ENCODE results near the gene COL27A1.

The COL27A1 gene

DNA sequence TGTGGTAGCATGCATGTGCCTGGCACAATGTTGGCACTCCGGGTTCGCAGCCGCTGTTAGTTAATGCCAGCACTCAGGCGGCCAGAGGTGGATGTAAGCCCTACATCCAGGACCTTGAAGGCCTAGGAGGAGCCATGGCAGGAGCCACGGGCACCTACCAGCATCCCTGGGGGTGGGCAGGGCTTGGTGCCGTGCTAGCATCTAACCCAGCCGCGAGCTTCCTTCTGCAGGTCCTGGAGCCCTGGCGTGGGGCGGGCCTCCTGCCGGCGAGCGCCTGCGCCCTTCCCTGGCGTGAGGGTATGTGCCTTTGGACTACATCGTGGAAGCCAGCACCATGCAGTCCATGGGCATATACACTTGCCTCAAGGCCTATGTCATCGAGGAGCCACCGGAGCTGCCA lies 53.8 kb downstream of the COL27A1 start (continued):
- TF ChIP-seq ZNF565 (CRISPR knock-in tag; conservative IDR thresholded peaks at IDR 0.05; ENCODE audit: low read depth): no peak
- TF ChIP-seq ZFP3 (CRISPR knock-in tag; IDR thresholded peaks at IDR 0.05): no peak

- ATAC-seq: no peak
Measured at GRCh38 chr9:114210136-114210535, 54.8 kb downstream of the COL27A1 start.

GRCh38 chr9:114210691-114211276 lies 55.4 kb downstream of the COL27A1 start:
- TF ChIP-seq GLIS3 (CRISPR knock-in tag; IDR thresholded peaks at IDR 0.05) (no peak), ZFP3 (CRISPR knock-in tag; IDR thresholded peaks at IDR 0.05) (no peak), ZNF565 (CRISPR knock-in tag; conservative IDR thresholded peaks at IDR 0.05; ENCODE audit: low read depth) (no peak), OSR1 (CRISPR knock-in tag; IDR thresholded peaks at IDR 0.05) (no peak), ZFP30 (CRISPR knock-in tag; IDR thresholded peaks at IDR 0.05) (no peak), BACH2 (CRISPR knock-in tag; IDR thresholded peaks at IDR 0.05; ENCODE audit: borderline replicate concordance) (no peak), TCF4 (CRISPR knock-in tag; IDR thresholded peaks at IDR 0.05; ENCODE audit: borderline replicate concordance) (no peak), ISL1 (CRISPR knock-in tag; IDR thresholded peaks at IDR 0.05) (no peak)
- TF ChIP-seq, protein P1, sequence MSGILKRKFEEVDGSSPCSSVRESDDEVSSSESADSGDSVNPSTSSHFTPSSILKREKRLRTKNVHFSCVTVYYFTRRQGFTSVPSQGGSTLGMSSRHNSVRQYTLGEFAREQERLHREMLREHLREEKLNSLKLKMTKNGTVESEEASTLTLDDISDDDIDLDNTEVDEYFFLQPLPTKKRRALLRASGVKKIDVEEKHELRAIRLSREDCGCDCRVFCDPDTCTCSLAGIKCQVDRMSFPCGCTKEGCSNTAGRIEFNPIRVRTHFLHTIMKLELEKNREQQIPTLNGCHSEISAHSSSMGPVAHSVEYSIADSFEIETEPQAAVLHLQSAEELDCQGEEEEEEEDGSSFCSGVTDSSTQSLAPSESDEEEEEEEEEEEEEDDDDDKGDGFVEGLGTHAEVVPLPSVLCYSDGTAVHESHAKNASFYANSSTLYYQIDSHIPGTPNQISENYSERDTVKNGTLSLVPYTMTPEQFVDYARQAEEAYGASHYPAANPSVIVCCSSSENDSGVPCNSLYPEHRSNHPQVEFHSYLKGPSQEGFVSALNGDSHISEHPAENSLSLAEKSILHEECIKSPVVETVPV (CRISPR knock-in tag; IDR thresholded peaks at IDR 0.05): no peak
- TF ChIP-seq, protein P2, sequence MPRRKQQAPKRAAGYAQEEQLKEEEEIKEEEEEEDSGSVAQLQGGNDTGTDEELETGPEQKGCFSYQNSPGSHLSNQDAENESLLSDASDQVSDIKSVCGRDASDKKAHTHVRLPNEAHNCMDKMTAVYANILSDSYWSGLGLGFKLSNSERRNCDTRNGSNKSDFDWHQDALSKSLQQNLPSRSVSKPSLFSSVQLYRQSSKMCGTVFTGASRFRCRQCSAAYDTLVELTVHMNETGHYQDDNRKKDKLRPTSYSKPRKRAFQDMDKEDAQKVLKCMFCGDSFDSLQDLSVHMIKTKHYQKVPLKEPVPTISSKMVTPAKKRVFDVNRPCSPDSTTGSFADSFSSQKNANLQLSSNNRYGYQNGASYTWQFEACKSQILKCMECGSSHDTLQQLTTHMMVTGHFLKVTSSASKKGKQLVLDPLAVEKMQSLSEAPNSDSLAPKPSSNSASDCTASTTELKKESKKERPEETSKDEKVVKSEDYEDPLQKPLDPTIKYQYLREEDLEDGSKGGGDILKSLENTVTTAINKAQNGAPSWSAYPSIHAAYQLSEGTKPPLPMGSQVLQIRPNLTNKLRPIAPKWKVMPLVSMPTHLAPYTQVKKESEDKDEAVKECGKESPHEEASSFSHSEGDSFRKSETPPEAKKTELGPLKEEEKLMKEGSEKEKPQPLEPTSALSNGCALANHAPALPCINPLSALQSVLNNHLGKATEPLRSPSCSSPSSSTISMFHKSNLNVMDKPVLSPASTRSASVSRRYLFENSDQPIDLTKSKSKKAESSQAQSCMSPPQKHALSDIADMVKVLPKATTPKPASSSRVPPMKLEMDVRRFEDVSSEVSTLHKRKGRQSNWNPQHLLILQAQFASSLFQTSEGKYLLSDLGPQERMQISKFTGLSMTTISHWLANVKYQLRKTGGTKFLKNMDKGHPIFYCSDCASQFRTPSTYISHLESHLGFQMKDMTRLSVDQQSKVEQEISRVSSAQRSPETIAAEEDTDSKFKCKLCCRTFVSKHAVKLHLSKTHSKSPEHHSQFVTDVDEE (CRISPR knock-in tag; IDR thresholded peaks at IDR 0.05): no peak
- ATAC-seq: no peak

More at GRCh38 chr9:114210136-114210535, 54.8 kb downstream of the COL27A1 start:
- TF ChIP-seq ZC3H10 (CRISPR knock-in tag; IDR thresholded peaks at IDR 0.05) (no peak), SNAI2 (CRISPR knock-in tag; IDR thresholded peaks at IDR 0.05) (no peak), ISL1 (CRISPR knock-in tag; IDR thresholded peaks at IDR 0.05) (no peak), PPARA (CRISPR knock-in tag; IDR thresholded peaks at IDR 0.05; ENCODE audit: borderline replicate concordance) (no peak)
- TF ChIP-seq, protein P3, sequence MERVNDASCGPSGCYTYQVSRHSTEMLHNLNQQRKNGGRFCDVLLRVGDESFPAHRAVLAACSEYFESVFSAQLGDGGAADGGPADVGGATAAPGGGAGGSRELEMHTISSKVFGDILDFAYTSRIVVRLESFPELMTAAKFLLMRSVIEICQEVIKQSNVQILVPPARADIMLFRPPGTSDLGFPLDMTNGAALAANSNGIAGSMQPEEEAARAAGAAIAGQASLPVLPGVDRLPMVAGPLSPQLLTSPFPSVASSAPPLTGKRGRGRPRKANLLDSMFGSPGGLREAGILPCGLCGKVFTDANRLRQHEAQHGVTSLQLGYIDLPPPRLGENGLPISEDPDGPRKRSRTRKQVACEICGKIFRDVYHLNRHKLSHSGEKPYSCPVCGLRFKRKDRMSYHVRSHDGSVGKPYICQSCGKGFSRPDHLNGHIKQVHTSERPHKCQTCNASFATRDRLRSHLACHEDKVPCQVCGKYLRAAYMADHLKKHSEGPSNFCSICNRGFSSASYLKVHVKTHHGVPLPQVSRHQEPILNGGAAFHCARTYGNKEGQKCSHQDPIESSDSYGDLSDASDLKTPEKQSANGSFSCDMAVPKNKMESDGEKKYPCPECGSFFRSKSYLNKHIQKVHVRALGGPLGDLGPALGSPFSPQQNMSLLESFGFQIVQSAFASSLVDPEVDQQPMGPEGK (CRISPR knock-in tag; IDR thresholded peaks at IDR 0.05; ENCODE audit: borderline replicate concordance): no peak

DNA sequence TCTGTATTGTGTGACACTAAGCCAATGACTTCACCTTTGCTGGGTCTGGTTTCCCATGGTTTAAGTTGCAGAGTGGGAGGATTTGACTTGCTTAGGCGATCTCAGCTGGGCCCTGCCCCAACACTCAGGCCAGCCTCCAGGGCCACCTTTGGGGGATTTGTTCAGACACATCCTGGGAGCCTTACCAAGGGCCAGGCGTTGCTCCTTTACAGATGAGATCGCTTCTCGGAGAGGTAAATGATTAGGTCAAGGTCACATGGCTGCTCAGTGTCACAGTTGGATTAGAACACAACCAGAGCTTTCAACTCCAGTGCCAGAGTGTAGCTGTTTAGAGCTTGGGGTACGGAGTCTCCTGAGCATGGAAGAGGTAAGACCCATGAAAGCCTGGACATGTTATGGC lies 57.5 kb downstream of the COL27A1 start:
- TF ChIP-seq ZNF8 (CRISPR knock-in tag; IDR thresholded peaks at IDR 0.05) (no peak), SNAI2 (CRISPR knock-in tag; IDR thresholded peaks at IDR 0.05) (no peak), ZFP30 (CRISPR knock-in tag; IDR thresholded peaks at IDR 0.05) (no peak), BACH2 (CRISPR knock-in tag; IDR thresholded peaks at IDR 0.05; ENCODE audit: borderline replicate concordance) (no peak), ESRRG (CRISPR knock-in tag; IDR thresholded peaks at IDR 0.05) (no peak), ARNTL (CRISPR knock-in tag; IDR thresholded peaks at IDR 0.05; ENCODE audit: borderline replicate concordance, low read depth) (no peak), RARB (CRISPR knock-in tag; IDR thresholded peaks at IDR 0.05) (no peak)
- TF ChIP-seq, protein P1 (CRISPR knock-in tag; IDR thresholded peaks at IDR 0.05): no peak
- ATAC-seq: no peak

GRCh38 chr9:114213566-114213965 lies 58.2 kb downstream of the COL27A1 start:
- TF ChIP-seq BACH2 (CRISPR knock-in tag; IDR thresholded peaks at IDR 0.05; ENCODE audit: borderline replicate concordance) (no peak), POU6F1 (CRISPR knock-in tag; IDR thresholded peaks at IDR 0.05; ENCODE audit: borderline replicate concordance, low read depth) (no peak), ZNF565 (CRISPR knock-in tag; conservative IDR thresholded peaks at IDR 0.05; ENCODE audit: low read depth) (no peak), SNAI2 (CRISPR knock-in tag; IDR thresholded peaks at IDR 0.05) (no peak), OSR1 (CRISPR knock-in tag; IDR thresholded peaks at IDR 0.05) (no peak), GLIS3 (CRISPR knock-in tag; IDR thresholded peaks at IDR 0.05) (no peak), CSDC2 (CRISPR knock-in tag; IDR thresholded peaks at IDR 0.05) (no peak), ZNF70 (CRISPR knock-in tag; IDR thresholded peaks at IDR 0.05) (no peak), ZNF8 (CRISPR knock-in tag; IDR thresholded peaks at IDR 0.05) (no peak)
- TF ChIP-seq, protein P1 (CRISPR knock-in tag; IDR thresholded peaks at IDR 0.05): no peak
- TF ChIP-seq, protein P4, sequence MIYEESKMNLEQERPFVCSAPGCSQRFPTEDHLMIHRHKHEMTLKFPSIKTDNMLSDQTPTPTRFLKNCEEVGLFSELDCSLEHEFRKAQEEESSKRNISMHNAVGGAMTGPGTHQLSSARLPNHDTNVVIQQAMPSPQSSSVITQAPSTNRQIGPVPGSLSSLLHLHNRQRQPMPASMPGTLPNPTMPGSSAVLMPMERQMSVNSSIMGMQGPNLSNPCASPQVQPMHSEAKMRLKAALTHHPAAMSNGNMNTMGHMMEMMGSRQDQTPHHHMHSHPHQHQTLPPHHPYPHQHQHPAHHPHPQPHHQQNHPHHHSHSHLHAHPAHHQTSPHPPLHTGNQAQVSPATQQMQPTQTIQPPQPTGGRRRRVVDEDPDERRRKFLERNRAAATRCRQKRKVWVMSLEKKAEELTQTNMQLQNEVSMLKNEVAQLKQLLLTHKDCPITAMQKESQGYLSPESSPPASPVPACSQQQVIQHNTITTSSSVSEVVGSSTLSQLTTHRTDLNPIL (CRISPR knock-in tag; IDR thresholded peaks at IDR 0.05; ENCODE audit: low read depth): no peak
- no peak for ATAC-seq
